ENCODE measurements around the gene LRMDA.

LRMDA gene

DNA sequence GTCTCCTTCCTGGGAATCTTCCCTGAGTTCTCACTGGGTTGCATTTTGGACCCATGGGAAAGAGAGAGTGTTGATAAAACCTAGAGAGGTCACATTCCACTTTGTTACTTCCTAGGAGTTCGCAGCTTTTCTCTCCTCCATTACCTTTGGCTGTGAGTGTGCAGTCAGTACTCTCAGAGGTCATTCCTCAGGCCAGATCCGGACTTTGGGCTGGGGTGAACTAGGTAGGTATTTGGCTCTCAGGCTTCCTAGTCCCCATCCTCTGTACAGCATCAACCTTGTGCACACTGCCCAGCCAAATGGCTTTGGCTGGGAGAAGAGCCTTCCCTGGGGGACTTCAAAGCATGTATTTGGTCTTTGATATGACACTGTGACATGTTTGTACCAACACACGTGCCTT, 508.1 kb downstream of the LRMDA start:
- DNase-seq = no peak

DNA sequence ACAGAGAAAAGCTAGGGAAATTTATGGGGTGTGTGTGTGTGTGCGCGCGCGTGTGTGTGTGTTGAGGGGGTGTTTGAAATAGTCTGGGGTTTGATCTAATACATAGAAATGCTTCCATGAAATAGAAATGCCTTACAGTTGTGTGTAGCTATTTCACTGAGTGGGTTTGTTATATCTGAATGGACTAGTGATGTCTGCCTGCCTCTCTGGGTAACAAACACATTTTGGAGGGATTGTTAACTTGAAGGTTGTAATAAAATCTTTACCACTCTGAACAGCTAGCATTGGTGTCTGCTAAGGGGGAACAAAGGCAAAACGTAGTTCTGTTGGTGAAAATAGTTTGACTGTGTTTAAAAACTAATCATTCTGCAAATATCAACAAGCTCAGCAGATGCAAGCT, 509.3 kb downstream of the LRMDA start:
- no peak for DNase-seq

DNA sequence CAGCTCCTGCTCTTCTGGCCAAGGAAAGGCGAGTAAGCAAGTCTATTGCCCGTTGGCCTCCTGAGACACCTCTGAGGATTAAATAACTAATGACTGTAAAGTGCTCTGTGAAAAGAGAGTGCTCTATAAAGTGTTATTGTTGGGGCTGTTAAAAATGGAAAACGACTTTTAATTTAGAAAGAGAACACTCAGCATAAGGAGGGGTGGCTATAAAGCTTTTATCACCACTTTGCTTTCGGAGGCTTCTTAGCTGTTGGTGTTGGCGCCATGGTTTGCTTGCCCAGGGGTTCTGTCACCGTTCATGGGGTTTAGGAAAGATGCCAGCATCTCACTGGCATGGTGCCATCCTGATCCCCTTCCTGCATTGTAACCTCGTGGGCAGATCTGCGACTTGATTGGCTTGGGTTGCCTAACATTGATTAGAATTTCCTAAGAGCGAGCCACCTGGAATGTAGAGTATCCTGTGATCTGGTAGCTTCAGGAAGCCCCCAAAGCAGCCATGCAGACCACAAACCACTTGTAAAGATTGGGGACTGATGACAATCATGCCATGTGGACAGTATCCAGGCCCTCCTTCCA, 509.9 kb downstream of the LRMDA start:
- no peak for DNase-seq

DNA sequence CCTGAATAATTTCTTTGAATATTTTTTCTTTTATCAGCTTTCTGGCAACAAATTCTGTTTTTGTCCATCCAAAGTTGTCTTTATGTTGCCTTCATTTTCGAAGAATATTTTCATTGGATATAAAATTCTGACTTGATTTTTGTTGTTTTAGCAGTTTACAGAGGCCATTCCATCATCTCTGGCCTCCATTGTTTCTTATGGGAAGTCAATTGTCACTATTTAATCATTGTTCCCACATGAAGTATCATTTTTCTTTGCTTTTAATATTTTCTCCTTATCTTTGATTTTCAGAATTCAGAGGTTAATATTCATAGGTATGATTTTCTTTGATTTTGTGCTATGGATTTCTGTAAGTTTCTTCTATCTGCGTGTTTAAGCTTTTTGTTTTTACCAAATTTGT, 512.6 kb downstream of the LRMDA start:
- no peak for DNase-seq

DNA sequence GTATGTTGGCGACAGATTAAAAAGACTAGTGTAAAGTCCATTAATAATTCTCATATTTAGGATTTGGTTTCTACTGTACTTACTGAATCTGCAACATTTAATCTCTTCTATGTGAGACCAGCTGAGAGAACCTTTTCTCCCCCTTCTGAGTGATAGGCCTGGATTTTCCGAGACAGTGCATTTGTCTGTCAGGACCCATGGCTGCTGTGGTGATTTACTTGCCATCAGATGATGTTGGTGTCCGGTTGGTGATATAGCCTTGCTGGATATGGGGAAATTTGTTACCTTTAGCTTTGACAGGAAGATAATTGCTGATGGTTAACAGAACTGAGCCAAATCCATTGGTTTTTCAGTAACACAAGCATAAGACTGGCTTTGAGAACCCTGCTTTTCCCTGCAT, 517.2 kb downstream of the LRMDA start:
- no peak for DNase-seq

DNA sequence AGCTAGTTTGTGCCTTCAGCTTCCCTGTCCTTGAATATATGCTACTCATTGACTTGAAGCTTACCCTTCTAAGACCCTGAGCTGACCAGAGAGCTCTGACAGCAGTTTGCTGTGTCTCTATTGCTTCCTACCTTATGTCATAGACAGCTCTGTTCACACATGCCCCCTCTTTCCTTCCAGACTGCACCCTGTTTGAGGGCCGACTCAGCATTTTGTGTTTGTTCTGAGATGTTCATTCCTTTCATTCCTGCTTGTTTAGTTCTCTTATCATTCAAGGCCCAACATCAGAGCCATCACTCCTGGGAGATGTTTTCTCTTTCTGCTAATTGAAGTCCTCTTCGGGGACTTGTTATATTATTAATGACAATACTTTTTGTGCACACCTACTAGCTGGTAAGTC, 518.9 kb downstream of the LRMDA start:
- no peak for DNase-seq

DNA sequence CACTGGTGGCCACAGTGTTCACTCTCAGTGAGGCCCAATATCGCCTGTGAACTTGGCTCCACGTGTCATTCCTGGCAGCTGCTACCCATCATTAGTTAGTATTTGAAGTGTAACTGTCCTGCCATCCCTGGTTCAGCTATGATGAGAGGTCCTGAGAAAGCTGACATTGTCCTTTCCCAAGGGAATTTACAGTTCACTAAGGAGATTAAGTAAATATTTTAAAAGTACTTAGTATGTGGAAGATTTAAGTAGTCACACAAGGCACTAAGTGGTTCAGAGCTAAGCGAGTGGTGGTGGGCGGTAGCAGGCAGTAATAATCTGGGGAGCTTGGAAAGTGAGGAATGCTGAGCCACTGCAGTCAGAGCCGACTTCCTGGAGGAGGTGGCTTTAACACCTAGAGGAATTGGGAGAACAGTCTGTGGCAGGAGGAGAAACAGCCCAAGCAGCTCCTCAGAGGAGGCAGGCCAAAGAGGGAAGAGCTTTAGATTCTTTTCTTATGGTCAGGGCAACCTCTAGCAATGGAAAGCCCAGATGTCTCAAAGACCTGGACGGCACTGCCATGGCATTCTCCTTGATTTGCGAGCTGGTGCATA, 519.7 kb downstream of the LRMDA start:
- no peak for DNase-seq

DNA sequence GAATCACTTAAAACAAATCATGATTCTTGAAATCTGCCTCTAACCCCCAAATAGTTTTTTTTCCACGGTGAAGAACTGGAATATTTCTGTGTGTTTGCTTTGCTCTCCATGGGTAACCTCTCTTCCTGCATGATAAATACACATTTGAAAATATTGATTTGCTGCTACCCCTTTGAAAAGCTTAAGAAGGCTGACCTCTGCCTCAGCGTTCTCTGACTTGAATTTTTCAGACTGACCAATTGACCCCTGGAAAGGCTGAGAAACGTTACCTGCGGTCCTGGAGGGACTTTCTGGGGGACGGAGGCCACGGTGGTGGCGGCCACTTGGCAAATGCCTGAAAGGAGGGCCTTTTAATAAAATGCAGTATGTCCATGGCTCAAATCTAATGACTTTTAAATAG, 520.2 kb downstream of the LRMDA start:
- DNase-seq = no peak

DNA sequence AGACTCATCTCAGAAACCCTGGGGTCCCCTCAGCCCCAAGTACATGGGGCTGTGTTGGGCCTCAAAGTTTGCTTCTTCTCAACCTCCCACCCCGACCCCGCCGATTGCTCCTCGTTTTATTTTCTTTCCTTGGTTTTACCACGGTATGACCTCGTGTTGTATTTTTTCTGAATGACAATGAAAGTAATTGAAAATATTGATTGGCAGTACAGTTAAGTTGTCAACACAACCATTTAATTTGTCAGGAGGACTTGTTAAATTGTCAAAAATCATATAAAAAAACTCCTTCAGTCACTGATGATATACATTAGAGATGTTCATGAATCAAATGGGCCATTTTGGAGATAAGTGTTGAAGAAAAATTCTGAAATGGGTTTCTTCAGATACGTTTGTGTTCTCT, 520.7 kb downstream of the LRMDA start:
- no peak for DNase-seq

DNA sequence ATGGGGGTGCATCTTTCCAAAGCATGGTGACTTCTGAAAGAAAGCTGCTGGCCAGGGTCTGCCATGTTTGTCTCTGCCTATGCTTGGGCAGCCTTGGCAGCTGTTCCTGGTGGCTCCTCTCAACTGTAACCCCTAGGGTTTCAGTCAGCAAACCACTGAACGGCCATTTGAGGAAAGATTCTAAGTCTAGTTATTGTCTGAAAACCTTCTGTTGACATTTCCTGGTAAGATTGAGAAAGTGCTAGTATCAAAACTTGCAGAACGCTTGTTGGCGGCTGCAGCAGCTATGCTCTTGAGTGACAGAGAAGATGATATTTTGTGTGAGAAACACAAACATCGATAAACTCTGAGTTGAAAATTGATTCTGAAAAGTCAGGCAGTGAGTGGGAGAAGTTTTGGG, 523.1 kb downstream of the LRMDA start:
- DNase-seq = no peak

DNA sequence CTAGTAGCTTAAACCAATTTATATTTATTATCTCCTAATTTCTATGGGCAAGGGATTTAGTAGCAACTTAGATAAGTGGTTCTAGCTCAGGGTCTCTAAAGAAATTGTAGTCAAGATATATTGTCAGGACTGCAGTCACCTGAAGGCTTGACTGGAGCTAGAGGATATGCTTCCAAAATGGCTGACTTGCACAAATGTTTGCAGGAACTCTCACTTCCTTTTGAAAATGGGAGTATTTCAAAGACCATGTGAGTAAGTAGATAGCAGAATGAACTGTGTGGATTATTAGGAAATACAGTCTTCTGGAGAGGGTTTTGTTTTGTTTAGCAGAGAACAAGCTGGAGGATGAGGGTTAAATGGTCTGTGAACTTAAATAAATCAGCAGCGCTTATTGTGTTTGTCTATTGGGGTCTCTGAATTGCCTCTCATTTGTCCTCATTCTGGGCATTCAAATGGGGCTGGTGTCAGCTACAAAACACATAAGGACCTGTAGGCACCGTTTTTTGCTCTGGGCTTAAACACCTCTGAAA, 524.6 kb downstream of the LRMDA start:
- no peak for DNase-seq

DNA sequence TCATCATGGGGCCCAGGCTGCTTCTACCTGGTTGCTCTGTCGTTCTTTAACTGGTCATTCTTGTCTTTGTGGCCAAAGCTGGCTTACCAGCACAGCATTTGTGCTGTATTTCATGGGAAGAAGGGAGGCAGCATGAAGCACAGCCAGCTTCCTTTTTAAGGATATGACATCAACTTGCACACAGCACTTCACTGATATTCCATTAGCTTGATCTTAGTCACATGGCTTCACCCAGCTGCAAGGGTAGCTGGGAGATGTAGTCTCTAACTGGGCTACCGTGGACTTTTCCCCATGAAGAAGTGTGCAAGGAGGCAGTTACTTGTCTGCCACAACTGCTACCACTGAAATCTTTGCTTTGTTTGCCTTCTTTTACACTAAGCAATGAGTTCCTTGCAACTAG, 525.2 kb downstream of the LRMDA start:
- no peak for DNase-seq

DNA sequence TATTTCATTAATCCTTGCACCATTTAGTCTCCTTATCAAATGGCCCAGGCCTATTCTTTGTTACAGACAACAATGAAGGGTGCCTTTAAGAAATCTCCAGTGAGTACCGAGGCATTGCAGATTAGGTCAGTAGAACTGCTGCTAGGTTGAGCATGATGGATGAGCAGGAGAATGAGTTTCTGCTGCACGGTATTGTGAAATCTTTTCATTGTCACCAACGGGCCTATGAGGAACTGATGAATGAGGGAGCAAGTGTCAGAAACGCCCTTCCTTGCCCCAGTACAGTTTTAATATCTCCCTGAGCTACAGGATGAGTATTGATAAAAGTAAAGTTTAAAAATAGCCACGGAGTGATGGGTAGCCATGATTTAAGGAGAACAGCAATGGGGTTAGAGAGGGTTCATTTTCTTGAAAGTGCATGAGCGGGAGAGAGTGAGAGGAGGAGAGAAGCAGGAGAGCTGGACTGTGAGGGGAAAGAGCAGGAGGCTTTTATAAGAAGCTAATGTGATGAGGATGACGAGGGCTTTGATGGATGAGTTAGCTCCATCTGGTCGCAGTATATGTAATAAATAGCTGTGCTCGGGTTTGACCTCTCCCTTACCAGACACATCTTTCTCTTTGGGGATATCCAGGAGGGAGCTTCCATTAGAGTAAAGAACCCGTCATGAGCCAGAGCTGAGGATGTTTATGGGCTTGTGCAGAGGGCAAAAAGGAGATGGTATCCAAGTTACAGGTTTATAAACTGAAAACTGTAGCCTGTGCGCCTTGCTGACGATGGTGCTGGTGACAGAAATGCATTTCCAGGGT, 526.1 kb downstream of the LRMDA start:
- DNase-seq = peak in 1 of 2 donors; percentile 6

DNA sequence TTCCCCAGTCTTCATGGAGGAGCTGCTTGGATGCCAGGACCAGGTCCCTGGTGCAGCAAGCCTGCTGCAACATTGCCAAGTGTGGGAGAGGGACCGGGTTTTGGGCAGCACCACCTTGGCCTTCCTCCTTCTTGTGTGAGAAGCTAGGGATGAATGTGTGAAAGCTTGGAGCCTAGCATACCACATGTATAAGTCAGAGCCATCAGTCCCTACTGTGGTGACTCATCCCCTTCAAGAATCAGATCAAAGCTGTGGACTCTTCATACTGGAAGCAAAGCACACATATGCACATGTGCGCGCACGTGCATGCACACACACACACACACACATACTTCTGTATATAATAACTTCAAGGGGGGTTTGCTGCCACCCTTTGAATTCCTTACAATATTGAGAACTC, 527.8 kb downstream of the LRMDA start:
- DNase-seq = no peak

DNA sequence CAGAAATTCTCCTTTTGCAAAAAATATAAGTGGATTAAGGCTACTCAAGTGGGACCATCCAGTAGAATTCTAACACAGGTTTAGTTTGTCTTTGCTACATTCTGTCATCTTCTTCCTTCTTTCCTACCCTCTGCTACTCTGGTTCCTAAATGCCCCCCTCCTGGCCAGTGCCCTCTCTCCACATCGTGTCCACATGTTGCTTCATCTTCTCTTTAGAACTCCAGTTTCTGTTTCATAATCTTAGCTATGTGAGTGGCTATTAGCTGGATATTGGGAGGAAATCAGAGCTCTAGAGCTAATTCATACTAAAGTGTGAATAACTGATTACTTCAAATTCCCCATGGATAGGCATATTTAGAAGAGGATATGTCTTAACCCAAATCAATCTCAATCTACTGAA, 528.5 kb downstream of the LRMDA start:
- DNase-seq = no peak

DNA sequence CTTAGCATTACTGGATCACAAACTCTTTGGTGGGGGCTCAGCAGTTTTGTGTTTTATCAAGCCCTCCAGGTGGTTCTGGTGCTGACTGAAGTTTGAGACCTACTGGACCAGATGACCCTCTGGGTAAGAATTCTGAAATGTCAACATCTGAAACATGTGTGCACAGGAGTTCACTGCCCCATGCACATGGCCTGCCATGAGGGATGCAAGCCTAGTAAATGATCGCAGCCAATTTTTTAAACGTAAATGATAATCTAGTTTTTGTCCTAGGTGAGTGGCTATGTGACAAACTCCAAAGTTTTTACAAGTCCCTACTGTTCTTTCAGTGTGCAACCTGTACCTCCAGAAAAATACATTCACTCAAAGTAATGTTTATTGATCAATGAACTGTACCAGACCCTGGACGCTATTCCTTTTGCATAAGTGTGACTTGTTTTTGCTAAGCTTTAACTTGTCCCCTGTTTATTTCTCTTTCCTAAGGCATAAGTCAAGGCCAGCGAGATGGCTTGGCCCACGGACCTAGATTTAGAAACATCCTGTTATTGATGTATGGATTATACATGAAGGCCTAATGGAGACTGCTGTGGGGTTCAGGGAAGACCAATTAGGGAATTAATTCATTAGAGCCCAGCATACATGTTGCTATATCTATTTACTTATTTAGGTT, 531.1 kb downstream of the LRMDA start:
- DNase-seq = no peak

DNA sequence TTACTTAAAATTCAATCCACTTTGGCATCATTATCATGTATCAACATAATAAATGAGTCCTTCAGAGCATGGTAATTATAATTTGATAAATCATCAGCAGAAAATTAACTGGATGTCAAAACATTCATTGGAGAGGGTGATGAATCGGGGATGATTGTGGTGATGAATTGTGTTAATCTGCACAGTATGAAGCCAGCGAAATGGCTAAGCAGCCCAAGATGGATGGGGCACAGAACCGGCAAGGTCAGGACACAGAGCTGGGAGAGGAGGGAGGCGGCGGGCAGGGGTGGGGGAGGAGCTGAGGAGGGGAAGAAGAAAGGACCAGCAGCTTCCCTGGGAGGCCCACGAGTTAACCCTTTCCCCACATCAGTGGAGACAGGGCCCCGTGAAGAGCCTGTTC, 536.1 kb downstream of the LRMDA start:
- DNase-seq = no peak

DNA sequence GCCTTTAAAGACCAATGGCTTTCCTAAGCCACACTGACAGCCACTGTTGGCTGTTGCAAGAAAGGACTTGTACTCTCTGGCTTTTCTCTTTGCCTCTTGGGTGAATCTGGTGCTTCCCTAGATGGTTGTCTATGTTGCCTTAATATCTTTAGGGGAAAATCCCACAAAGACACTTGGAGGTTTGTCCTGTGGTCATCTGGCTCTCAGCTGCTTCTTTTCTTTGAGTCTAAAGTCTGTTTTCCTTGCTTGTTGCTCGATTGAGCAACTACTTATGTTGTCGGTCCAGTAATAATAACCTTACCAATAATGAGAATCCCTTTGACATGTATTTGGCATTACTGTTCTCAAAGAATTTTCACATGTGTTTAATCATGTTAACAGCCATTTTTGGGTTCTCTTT, 537.6 kb downstream of the LRMDA start:
- no peak for DNase-seq

DNA sequence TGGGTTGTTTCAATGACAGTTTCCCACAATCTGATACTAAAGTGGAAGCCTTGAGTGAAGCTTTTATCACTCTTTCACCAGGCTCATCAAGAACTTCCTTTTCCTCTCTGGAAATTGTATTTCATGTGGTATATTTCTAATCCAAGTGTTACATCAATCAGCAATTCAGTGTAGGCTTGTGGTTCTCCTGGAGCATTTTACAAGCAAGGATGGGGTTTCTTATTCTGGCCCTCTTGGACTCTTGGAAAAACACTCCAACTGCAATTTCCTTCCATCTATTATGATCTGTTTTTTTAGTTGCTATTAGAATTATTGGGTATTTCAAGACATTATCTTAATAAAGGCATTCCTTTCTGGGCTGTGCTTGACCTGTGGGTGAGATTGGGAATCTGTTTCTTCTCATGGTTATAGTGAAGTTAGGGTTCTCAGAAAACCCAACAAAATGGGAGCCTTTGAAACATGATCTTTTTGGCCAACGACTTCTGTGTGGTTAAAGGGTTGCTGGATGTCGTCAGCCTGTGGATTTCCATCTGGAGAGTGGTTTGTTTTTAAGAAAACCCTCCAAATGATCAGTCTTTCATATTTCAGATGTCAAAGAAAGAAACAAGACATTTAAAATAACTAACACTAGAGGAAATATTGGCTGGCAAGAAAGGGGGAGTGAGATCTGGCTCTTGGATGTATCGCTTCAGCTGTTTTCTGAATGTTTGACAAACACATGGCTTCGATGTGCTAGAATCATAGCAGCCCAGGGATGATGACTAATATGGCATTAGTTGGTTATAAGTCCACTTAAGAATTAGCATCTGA, 540.2 kb downstream of the LRMDA start:
- DNase-seq = no peak

DNA sequence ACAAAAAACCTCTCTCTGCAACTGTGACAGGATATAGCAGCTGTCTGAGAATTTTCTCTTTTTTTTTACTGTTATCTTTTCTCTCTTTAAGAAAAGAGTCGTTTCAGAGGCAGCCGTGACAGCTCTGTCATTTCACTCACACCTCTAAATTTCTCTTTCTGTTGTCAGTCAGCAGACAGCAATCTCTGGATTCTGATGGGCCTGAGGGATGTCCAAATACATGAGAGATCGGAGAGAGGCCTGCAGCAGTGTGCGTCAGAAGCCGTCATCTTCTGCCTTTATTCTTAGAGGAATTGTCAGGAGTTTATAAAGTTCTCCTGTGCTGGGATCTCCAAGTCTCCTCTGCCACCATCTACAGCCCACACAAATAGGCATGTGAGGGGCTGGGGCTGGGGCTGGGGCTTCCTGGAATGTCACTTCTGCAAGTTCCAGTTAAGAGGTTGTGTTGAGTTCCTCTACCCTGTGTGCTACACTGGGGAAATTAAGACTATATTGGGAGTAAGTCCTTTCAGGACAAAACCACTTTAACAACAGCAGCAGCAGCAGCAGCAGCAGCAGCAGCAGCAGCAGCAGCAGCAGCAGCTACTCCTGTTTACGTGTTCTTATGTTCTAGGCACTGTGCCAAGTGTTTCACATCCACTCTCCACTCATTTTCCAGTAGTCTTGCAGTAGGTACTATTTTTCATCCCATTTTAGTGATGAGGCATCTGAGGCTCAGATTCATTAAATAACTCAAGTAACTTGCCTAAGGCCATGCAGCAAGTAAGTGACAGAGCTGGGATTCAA, 541.3 kb downstream of the LRMDA start:
- no peak for DNase-seq

DNA sequence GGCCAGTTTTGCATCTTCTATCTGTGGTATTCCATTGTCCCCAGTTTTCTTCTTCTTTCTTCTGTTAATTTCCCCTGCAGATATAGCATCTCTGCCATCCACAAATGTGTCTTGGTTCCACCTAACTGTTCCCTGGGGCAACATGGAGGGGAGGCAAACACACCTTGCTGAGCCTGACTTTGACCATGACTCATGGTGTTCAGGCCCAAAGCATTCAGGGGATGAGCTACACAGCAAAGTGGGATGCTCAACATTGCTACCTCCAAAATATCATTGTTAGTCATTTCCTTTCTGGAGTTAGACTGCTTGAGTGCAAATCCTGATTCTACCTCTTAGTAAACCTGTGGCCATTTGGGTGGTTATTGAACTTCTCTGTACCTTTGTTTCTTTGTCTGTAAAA, 542.7 kb downstream of the LRMDA start:
- DNase-seq = no peak

DNA sequence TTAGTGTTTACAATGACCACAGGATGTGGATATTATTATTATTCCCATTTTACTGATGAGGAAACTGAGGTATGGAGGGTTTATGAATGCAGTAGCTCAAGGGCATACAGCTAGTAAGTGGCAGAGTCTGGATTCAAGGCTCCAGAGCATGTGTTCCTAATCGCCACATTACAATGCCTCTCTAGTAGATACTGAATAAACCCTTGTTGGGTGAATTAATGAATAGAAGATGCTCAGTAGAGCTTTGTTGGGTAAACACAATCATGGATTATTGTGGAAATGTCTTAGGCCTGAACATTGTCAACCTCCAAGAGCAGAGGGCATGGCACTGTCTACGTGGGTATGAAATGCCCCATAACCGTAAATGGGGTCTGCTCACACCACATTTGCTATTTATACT, 545.3 kb downstream of the LRMDA start:
- DNase-seq = no peak

Data from CD4-positive, alpha-beta T cell treated with Interleukin-1 beta for 1 hour (primary cell).